A673 (cell line): ENCODE data around the gene TMEM273. TPM values are rescaled to one million over a fixed set of nuclear protein-coding genes. Genes with fewer than 3 reads are reported as not detected.

ENCODE experiments used
- BruUV-seq: library from RNA; stranded (reverse); fragments of 400-500 nt; replicated peaks from 2 replicates; lab custom pipeline; 2021; lab: Mats Ljungman, UMichigan
- CTCF ChIA-PET: fragments of 300-600 bp; sonication (Branson Sonifier 250); formaldehyde crosslinking; loops from one replicate; lab custom pipeline; 2022; ENCODE audit warnings: antibody characterized with exemption; lab: Charles Lee
- POLR2A ChIA-PET: fragments of 300-600 bp; sonication (Branson Sonifier 250); formaldehyde crosslinking; loops from one replicate; lab custom pipeline; 2022; ENCODE audit warnings: antibody characterized with exemption; ENCODE audit not compliant: low non-redundant PET; lab: Charles Lee
- DNase-seq: peaks from one replicate; pipeline ENCODE4 v3.0.0-alpha.2; 2015; ENCODE audit warnings: low spot score
- H3K27ac ChIP-seq: fragments of 200-600 bp; sonication (generic); 2 replicates; pipeline ENCODE4 v1.5.1; 2016; ENCODE audit warnings: mixed run types, low read depth, mild to moderate bottlenecking, mixed read lengths, antibody characterized with exemption, low read length; ENCODE audit not compliant: poor library complexity, severe bottlenecking
- H3K27me3 ChIP-seq: fragments of 200-600 bp; sonication (generic); replicated peaks from 2 replicates; pipeline ENCODE4 v1.6.1; 2017; ENCODE audit warnings: mixed run types, low read depth, mild to moderate bottlenecking, mixed read lengths, antibody characterized with exemption, low read length; ENCODE audit not compliant: insufficient read depth, poor library complexity
- H3K36me3 ChIP-seq: fragments of 200-600 bp; sonication (generic); 2 replicates; pipeline ENCODE4 v1.6.1; 2016; ENCODE audit warnings: mixed run types, mild to moderate bottlenecking, mixed read lengths, antibody characterized with exemption, low read length; ENCODE audit not compliant: insufficient read depth, poor library complexity, severe bottlenecking
- H3K4me1 ChIP-seq: fragments of 200-600 bp; sonication (generic); 2 replicates; pipeline ENCODE4 v1.6.1; 2017; ENCODE audit warnings: mixed run types, mild to moderate bottlenecking, mixed read lengths, antibody characterized with exemption, low read length; ENCODE audit not compliant: insufficient read depth, poor library complexity, severe bottlenecking
- H3K4me3 ChIP-seq: fragments of 200-600 bp; sonication (generic); 2 replicates; pipeline ENCODE4 v1.5.1; 2016; ENCODE audit warnings: low read depth, mixed run types, mild to moderate bottlenecking, mixed read lengths, low read length; ENCODE audit not compliant: poor library complexity, severe bottlenecking
- H3K9me3 ChIP-seq: fragments of 200-600 bp; sonication (generic); 2 replicates; pipeline ENCODE4 v1.6.1; 2016; ENCODE audit warnings: mixed run types, low read depth, mild to moderate bottlenecking, mixed read lengths, antibody characterized with exemption, low read length; ENCODE audit not compliant: poor library complexity, severe bottlenecking
- CTCF ChIP-seq: fragments of 300-800, 200-600 bp; sonication (generic); conservative IDR thresholded peaks from 2 replicates; pipeline ENCODE4 v1.5.1; 2017; ENCODE audit warnings: low read depth, mild to moderate bottlenecking, antibody characterized with exemption, low read length, moderate library complexity, mixed read lengths
- EZH2 ChIP-seq: fragments of 200-600 bp; sonication (generic); IDR thresholded peaks from 2 replicates; pipeline ENCODE4 v1.6.1; 2017; ENCODE audit warnings: borderline replicate concordance, low read depth, mild to moderate bottlenecking, mixed read lengths, antibody characterized with exemption, low read length; ENCODE audit not compliant: poor library complexity, severe bottlenecking
- intact Hi-C: fragments of 100-400 bp; cut with micrococcal nuclease; formaldehyde crosslinking; loops from one replicate; pipeline ENCODE4 v1.10.0; 2022; ENCODE audit not compliant: unreplicated experiment
- total RNA-seq: library from RNA; stranded (reverse); gene quantifications from 2 replicates; pipeline ENCODE4 v1.2.3, GENCODE V29; 2021

TMEM273 gene
- total RNA-seq, 1 experiment from 2014 or later, result not detected

GRCh38 chr10:49205206-49205605 lies 17.0 kb upstream of the TMEM273 start:
- H3K9me3 ChIP-seq, result no peaks in the 10 kb centered on the region
- BruUV-seq, result no TSS peak
- H3K4me1 ChIP-seq, result no peaks in the 10 kb centered on the region
- ChIA-PET POLR2A (no interaction called here), CTCF (no interaction called here)
- no peaks in the 10 kb centered on the region for H3K36me3 ChIP-seq
- intact Hi-C loops, result no loop called here
- H3K4me3 ChIP-seq, result no peak overlapping the region
- TF ChIP-seq CTCF (no peak), EZH2 (no peak)
- no peak for DNase-seq
- no peak overlapping the region for H3K27ac ChIP-seq
- H3K27me3 ChIP-seq, result peaks cover 27% of the 10 kb centered on the region

GRCh38 chr10:49204119-49204518 lies 15.9 kb upstream of the TMEM273 start:
- Histone ChIP-seq H3K36me3 (no peaks in the 10 kb centered on the region), H3K4me3 (no peak overlapping the region), H3K9me3 (no peaks in the 10 kb centered on the region), H3K27ac (no peak overlapping the region), H3K4me1 (no peaks in the 10 kb centered on the region), H3K27me3 (peaks cover 32% of the 10 kb centered on the region)
- POLR2A ChIA-PET, result no interaction called here
- DNase-seq, result no peak
- CTCF ChIA-PET, result no interaction called here
- BruUV-seq, result no TSS peak
- TF ChIP-seq CTCF, result no peak
- TF ChIP-seq EZH2, result no peak
- intact Hi-C loops, result no loop called here

GRCh38 chr10:49202266-49202665 lies 14.1 kb upstream of the TMEM273 start:
- BruUV-seq, result no TSS peak
- no peak for DNase-seq
- intact Hi-C loops, result no loop called here
- Histone ChIP-seq H3K36me3 (no peaks in the 10 kb centered on the region), H3K4me3 (no peak overlapping the region), H3K4me1 (no peaks in the 10 kb centered on the region), H3K27me3 (peaks cover 35% of the 10 kb centered on the region), H3K9me3 (no peaks in the 10 kb centered on the region), H3K27ac (no peak overlapping the region)
- TF ChIP-seq CTCF, result no peak
- no peak for TF ChIP-seq EZH2
- CTCF ChIA-PET, result no interaction called here
- POLR2A ChIA-PET, result no interaction called here
